Right lobe of liver (tissue), 4 donors: ENCODE data around the gene SUCO.

Experiments used
- CTCF ChIP-seq, 4 donors: fragments of 200-600 bp in 3 of 4; fragments of 450-650 bp in 1 of 4; IDR thresholded peaks; one replicate each; pipeline versions ENCODE4 v1.5.1 to v1.8.0; 2016 to 2022; ENCODE audit warnings: antibody characterized with exemption in 4 of 4, mild to moderate bottlenecking in 2 of 4
- POLR2A ChIP-seq: fragments of 450-650 bp; IDR thresholded peaks from one replicate; pipeline ENCODE4 v1.6.1; 2017; ENCODE audit warnings: antibody characterized with exemption, mild to moderate bottlenecking
- donor health status: DM: no; HTN: no; CAD: no.
- donor health status: DM: no; HTN: no; CAD: no.
- donor health status: DM: no; HTN: yes; CAD: no.

GRCh38 chr1:172602706-172603105 is 69.8 kb downstream of the SUCO start:
- TF ChIP-seq POLR2A (no peak), CTCF (IDR thresholded peaks at IDR 0.05) (no peak)
